Right forelimb (tissue), 1 donor: ENCODE results near the gene KIF26B.

ENCODE experiments used
- DNase-seq: peaks from one replicate; pipeline ENCODE4 v3.0.0-alpha.2; 2018

Gene KIF26B

DNA sequence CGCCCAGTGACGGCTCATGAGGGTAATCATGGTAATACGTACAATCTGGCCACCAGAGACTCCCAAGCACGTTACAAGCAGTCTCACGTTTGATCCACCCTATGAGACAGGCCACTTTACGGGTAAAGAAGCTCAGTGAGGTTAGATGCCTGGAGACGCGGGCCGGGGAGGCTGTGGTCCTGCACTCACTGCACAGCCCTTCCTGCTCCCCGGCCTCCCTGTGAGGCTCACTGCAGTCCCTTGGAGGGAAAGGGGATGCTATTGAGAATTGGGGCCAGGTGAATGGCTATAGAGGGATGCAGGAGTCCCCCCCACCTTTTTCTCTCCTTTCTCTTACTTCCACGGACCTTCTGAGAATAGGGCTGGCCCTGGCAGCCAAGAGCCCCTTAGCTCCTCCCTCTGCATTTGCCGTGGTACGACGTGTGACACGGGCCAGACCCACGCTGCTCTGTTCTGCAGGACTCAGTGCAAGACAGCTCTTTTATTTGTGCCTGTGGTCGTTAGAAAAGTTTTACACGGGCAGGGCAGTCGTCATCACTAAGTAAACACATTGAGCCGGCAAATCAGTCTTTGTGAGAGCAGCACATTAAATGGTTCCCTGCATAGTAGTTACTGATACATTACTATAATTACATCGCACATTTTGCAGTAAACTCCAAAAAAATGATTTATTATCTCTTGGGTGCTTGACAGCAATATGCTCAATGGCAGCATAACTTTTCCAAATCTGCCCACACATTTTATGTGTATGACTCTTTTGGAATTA, 18.8 kb downstream of the KIF26B start:
- DNase-seq, result no peak

DNA sequence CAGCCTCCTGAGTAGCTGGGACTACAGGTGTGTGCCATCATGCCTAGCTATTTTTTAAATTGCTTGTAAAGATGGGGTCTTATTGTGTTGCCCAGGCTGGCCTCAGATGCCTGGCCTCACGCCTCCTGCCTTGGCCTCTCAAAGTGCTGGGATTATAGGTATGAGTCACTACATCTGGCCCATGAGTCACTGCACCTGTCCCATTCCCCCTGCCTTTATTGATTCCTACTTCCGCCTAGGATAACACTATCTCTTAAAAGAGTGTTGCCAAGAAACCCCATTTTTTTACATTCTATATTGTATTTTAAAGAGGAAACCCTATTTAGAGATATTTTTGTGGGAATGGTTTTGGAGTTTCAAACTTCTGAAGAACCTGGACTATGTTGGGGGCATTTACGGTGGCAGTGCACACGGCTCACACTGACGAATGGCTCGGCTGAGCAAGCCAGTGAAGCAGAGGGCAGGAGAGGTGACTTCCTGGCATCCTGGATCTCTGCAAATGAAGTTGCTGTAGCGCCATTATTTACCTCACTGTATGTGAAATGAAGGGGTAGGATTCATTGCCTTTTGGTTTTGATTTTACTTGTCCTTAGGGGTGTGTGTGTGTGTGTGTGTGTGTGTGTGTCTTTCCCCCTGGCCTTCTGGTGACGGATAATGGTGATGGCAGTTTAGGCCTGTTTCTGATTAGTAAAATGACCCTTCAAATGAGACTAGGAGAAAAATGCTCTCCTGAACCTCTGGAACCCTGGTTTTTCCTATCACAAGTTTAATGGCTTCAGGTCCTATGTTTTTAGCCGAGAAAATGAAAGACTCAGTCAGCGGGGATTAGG, 22.5 kb downstream of the KIF26B start:
- no peak for DNase-seq

DNA sequence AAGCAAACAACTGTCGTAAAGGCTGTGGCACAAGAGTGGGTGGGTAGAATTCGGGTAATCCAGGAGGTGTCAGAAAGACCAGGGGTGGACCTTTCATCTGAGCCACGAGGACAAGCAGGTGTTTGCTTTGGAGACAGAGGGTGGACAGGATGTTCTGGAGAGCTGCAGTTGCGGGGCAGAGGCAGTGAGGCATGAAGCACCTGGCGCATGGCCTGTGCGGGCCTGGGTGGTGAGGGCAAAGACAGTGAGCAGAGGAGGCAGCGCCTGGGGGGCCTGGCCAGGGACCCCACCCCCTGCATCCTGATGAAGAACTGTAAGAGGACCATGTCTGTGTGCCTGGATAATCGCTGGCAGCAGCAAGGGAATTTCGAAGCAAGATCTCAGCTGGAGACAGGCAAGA, 24.9 kb downstream of the KIF26B start:
- DNase-seq, result no peak

DNA sequence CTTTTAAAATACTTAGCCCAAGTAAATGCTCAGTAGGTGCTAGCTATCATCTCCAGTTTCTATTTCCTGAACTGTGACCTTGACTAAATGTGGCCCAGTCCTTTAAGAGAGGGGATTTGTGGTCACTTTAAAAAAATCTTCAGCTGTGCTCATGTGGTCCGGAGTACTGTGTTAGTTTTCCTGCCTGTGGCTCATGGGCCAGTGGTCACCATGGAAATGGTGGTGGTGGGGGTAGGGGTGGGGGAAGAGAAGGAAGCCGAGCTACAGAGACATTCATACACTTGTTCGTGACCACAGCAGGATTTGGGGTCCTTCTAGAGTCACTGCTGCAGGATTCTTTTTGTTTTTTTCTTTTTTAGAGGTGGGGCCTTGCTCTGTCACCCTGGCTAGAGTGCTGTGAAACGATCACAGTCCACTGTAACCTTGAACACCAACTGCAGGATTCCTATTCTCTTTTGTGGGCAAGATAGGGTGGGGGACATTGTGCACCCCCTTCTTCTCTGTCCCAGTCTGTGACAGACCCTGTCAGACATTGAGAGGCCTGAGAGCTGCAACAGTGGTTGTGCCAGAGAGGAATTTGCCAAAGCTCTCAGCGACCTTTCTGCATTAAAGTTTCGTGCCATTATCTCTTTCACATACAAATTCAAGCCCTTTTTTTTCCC, 25.8 kb downstream of the KIF26B start:
- DNase-seq, result no peak

GRCh38 chr1:245181158-245181517, 26.4 kb downstream of the KIF26B start:
- DNase-seq, result no peak

DNA sequence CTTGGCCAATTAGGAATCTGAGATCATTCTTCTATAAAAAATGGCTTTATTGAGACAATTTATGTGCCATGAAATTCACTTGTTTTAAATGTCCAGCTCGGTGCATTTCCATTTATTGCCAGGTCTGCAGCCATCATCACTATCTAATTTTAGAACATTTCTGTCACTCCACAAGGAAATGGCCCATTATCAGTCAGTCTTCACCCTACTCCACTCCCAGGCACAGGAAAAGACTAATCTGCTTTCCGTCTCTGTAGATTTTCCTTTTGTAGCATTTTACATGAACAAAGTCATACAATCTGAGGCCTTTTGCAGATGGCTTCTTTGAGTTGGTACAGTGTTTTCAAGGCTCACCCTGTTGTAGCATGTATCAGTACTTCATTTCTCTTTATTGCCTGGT, 27.2 kb downstream of the KIF26B start:
- no peak for DNase-seq

- no peak for DNase-seq
Observed at GRCh38 chr1:245183429-245183828, 28.6 kb downstream of the KIF26B start.

DNA sequence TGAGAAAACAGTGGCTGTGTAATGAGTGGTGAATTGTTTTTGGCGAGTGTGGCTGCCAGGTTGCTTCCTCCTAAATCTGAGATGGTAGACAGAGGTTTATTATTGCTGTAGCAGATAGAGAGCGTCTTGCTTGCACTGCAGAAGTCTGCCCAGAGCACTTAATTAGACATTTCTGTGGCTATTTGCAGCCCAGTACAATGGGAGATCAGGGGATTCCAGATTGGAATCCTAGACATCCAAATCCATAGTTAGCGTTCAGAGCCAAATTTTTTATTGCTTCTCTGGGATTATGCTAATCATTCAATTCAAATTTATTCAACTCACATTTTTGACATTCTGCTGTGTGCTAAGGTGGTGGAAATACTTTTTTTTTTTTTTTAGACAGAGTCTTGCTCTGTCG, 30.0 kb downstream of the KIF26B start:
- DNase-seq, result no peak

- DNase-seq, result no peak
Observed at GRCh38 chr1:245188403-245188802, 33.6 kb downstream of the KIF26B start.

DNA sequence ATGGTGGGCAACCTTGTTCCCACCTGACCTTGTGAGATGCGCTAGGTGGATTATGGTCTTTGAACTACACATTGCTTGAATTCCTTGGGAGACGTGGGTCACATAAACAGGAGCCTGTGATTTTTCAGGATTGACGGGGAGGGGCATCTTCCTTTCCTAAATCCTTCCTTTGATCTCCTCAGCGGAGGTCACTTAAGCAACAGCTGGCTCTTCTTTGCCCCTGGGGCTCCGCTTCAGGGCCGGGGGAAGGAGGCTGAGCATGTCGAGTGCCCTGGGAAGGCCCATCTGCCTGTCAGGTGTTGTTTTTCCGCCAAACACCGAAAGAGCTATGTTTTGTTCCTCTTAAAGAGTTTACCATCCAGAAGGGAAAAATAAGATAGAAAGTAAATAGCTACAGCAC, 40.6 kb downstream of the KIF26B start:
- DNase-seq, result no peak

DNA sequence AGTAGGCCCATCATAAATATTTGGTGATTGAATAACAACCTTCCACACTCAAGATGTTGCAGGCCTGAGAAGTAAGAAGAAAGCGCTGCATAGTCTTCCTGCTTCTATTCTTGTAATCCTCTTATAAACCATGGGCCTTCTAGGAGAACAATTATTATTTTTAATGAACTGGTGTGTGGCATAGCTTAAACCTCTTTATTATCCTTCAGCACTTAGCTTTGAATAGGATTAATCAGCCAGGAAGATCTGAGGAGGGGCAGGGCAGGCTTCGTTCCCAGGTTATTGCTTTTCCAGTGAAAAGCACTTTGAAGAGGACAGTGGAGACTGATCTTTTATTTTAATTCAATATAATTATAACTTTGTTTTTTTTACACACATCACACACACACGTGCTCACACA, 42.3 kb downstream of the KIF26B start:
- DNase-seq, result no peak

- DNase-seq, result no peak
Observed at GRCh38 chr1:245197911-245198379, 43.2 kb downstream of the KIF26B start.

GRCh38 chr1:245198748-245199516, 44.1 kb downstream of the KIF26B start:
- DNase-seq, result no peak

DNA sequence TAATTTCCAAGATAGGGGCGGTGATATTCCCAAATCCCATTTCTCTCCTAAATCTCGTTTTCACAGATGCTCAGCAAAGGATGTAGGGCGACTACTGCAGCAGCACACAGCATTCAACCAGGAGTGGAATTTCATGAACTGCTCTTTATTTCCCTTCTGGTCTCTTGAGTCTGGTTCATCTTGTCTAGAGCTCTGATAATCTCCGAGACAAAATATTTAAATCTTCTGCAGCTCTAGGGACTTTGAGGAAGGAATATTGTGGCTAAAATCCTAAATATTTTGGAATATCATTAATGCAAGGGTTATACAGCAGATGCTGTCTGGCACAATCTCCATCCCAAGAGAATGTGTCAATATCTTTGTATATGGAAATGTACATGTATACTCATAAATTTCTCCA, 45.4 kb downstream of the KIF26B start:
- DNase-seq, result no peak

DNA sequence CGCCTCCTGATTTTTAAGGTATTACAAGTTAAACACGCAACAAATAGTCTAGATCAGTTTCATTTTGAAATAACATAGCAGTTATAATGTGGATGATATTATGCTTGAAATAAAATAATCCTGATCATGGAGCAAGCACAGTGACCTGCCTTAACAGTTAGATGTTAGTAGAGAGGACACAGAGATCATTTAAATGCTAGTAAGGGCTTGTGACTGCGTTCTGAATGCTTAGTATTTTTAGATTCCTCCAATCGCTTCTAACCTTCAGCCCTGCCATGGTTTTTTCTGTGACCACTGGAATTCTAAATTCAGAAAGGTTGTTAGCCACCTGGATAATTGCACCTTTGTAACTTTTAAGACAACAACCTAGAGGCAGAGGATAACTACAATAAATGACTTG, 46.4 kb downstream of the KIF26B start:
- no peak for DNase-seq

GRCh38 chr1:245201827-245202226, 47.0 kb downstream of the KIF26B start:
- DNase-seq, result no peak

GRCh38 chr1:245205396-245205795, 50.6 kb downstream of the KIF26B start:
- no peak for DNase-seq

GRCh38 chr1:245205864-245206263, 51.1 kb downstream of the KIF26B start:
- DNase-seq, result no peak

DNA sequence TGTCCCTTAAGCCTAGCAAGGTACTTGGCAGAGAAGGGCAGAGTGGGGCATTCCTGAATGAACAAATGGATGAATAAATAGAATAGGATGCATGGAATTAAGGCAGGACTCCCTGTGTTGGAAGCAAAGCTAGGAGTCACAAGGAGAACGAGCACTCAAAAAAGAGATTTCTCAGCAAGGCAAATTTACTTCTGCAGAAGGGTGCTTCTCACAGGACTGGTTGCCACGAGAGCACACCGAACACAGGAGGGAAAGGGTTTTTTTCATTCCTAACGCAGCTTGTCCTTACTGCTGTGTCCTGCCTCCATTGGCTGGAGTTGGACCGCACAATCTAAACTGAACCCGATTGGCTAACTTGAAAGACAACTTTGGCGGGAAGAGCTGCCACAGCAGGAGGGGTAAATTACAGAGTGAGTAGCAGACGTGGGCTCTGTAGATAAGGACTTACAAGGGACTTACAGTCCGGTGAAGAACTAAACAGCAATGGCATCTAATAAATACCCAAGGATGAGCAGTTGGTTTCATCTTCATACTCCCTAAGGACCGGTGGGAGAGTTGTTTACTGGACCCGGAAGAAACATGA, 52.4 kb downstream of the KIF26B start:
- no peak for DNase-seq

- DNase-seq, result no peak
Observed at GRCh38 chr1:245207801-245208200, 53.0 kb downstream of the KIF26B start.

DNA sequence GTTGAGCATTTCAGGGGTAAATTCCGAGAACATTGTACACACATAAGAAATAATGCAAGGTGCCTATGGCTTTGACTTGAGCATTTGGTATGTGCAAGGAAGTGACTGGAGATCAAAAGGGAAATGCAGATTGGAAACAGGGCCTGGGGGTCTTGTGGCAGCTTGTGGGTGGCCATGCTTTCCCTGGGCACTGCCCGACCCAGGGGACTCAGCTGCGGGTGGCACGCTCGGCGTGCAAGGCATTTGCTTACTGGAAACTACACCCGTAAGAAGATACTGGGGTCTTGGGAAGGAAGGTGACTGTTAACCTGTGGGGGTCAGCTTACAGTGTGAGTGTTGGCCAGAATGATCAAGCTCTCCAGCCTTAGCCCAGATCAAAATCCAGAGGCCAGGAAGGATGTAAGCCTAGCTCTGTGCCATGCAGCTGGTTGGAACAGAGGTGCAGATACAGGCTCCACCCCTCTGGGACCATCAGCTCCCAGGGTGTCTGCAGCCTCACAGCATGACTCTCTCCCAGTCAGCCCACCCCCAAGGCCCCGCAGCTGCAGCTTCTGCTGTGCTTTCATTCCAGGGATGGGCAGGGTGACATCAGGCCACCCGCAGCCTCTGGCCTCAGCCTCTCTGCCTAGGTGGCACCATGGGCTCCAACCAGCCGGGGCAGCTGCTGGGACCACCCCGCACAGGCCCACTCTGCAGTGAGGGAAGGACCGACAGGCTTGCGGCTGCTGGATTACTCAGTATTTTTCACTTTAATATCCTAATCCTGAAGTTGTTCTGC, 55.1 kb downstream of the KIF26B start:
- DNase-seq, result no peak
